Cardiac septum (tissue), 1 donor: ENCODE data around the gene CDH23. TPM values are rescaled to one million over a fixed set of nuclear protein-coding genes. Genes with fewer than 3 reads are reported as not detected.

ENCODE experiments used
- DNase-seq: peaks from one replicate; pipeline ENCODE4 v3.0.0-alpha.2; 2020; ENCODE audit warnings: low spot score
- intact Hi-C: fragments of 100-400 bp; cut with DNase I; formaldehyde crosslinking; loops from one replicate; pipeline ENCODE4 v1.14.0; 2022
- total RNA-seq: library from RNA; stranded (reverse); fragmentation: NEBNext Ultra II Directional; extraction: Animal tissue kit (Norgen Biotek cat#: 25700); gene quantifications from one replicate; pipeline ENCODE4 v1.2.1, GENCODE V29; 2021
- donor health status: DM: no; HTN: no; CAD: no.

The CDH23 gene
- total RNA-seq, 1 donor from 2014 or later: 9.3 TPM

- intact Hi-C loops: loop anchor here (10.0 kb wide), 1 partner anchor 98 kb away; no protein-coding TSS in a partner anchor
- DNase-seq: no peak
Measured at GRCh38 chr10:71632200-71632820, 235.6 kb downstream of the CDH23 start.

- intact Hi-C loops: loop anchor here (10.0 kb wide), 1 partner anchor 98 kb away; no protein-coding TSS in a partner anchor
- DNase-seq: no peak
Measured at GRCh38 chr10:71632896-71633600, 236.3 kb downstream of the CDH23 start.

- intact Hi-C loops: loop anchor here (10.0 kb wide), 1 partner anchor 99 kb away; no protein-coding TSS in a partner anchor
- DNase-seq: no peak
Measured at GRCh38 chr10:71633920-71634319, 237.2 kb downstream of the CDH23 start.

- intact Hi-C loops: loop anchor here (10.0 kb wide), 1 partner anchor 100 kb away; no protein-coding TSS in a partner anchor
- no peak for DNase-seq
Measured at GRCh38 chr10:71634531-71635164, 237.9 kb downstream of the CDH23 start.

GRCh38 chr10:71635251-71635866 is 238.6 kb downstream of the CDH23 start:
- no peak for DNase-seq
- intact Hi-C loops: loop anchor here (10.0 kb wide), 1 partner anchor 101 kb away; no protein-coding TSS in a partner anchor

GRCh38 chr10:71635867-71636266 is 239.1 kb downstream of the CDH23 start:
- no peak for DNase-seq
- intact Hi-C loops: loop anchor here (10.0 kb wide), 1 partner anchor 101 kb away; no protein-coding TSS in a partner anchor

GRCh38 chr10:71636588-71636987 is 239.9 kb downstream of the CDH23 start:
- intact Hi-C loops: loop anchor here (10.0 kb wide), 1 partner anchor 102 kb away; no protein-coding TSS in a partner anchor
- no peak for DNase-seq

- intact Hi-C loops: loop anchor here (10.0 kb wide), 1 partner anchor 103 kb away; no protein-coding TSS in a partner anchor
- no peak for DNase-seq
Measured at GRCh38 chr10:71637305-71637704, 240.6 kb downstream of the CDH23 start.

GRCh38 chr10:71638064-71638821 is 241.5 kb downstream of the CDH23 start:
- DNase-seq: peak; percentile 90

GRCh38 chr10:71638822-71639719 is 242.4 kb downstream of the CDH23 start:
- intact Hi-C loops: loop anchor here (10.0 kb wide), 1 partner anchor 104 kb away; no protein-coding TSS in a partner anchor
- no peak for DNase-seq

More at GRCh38 chr10:71638064-71638821, 241.5 kb downstream of the CDH23 start:
- intact Hi-C loops: loop anchor here (10.0 kb wide), 1 partner anchor 103 kb away; no protein-coding TSS in a partner anchor

- intact Hi-C loops: no loop called here
- DNase-seq: no peak
Measured at GRCh38 chr10:71640607-71641006, 243.9 kb downstream of the CDH23 start.

GRCh38 chr10:71641449-71641848 is 244.7 kb downstream of the CDH23 start:
- intact Hi-C loops: no loop called here
- no peak for DNase-seq

- DNase-seq: no peak
- intact Hi-C loops: no loop called here
Measured at GRCh38 chr10:71641986-71642385, 245.3 kb downstream of the CDH23 start.

GRCh38 chr10:71643904-71644303 is 247.2 kb downstream of the CDH23 start:
- intact Hi-C loops: no loop called here

GRCh38 chr10:71644307-71645180 is 247.8 kb downstream of the CDH23 start:
- DNase-seq: no peak
- intact Hi-C loops: no loop called here

More at GRCh38 chr10:71643904-71644303, 247.2 kb downstream of the CDH23 start:
- no peak for DNase-seq

- intact Hi-C loops: no loop called here
- DNase-seq: no peak
Measured at GRCh38 chr10:71645185-71645584, 248.5 kb downstream of the CDH23 start.

- DNase-seq: no peak
- intact Hi-C loops: no loop called here
Measured at GRCh38 chr10:71646037-71646436, 249.3 kb downstream of the CDH23 start.
